Measurements from ENCODE around the gene KLHDC9. TPM values are rescaled to one million over a fixed set of nuclear protein-coding genes. Genes with fewer than 3 reads are reported as not detected.

The KLHDC9 gene
- total and polyA plus RNA-seq, 2 of the 8 experiments (the other 6 are each of a cell fraction or from before 2014, with no cell fraction given): 6.5 to 15.6 TPM

- no peaks in the 10 kb centered on the region for H3K9me3 ChIP-seq (ENCODE audit: insufficient read depth in 2 of 2, low read depth in 1 of 2, low read length in 1 of 2)
- H4K91ac ChIP-seq (replicated peaks; ENCODE audit: insufficient read length, low read length): no peak overlapping the region
- 43% methylated on average over 1 of the region's 1 CpG; no CpG with 5 or more reads in 1 of the 2 experiments for WGBS, 2 experiments (ENCODE audit: extremely low coverage in 1 of 2, insufficient coverage in 1 of 2, insufficient read length in 1 of 2, insufficient replicate concordance in 2 of 2, low coverage in 1 of 2, low lambda C conversion rate in 2 of 2, missing lambda C conversion rate in 1 of 2)
- no peak overlapping the region for H2BK5ac ChIP-seq (ENCODE audit: low read depth, low read length)
- H3K23ac ChIP-seq (ENCODE audit: insufficient read length): no peak overlapping the region
- H4K5ac ChIP-seq (ENCODE audit: insufficient read length, low read depth, low read length): no peak overlapping the region
- no peak overlapping the region for H3K56ac ChIP-seq (replicated peaks; ENCODE audit: insufficient read length, low read depth, low read length)
- H3K36me3 ChIP-seq (ENCODE audit: control insufficient read depth in 2 of 4, insufficient read depth in 4 of 4, low read length in 3 of 4): peaks cover 0 to 8% (median 1%) of the 10 kb centered on the region in 4 experiments; a peak in 2 of 8 replicates
- H3K4ac ChIP-seq (replicated peaks; ENCODE audit: insufficient read length, low read depth, low read length): no peak overlapping the region
- no peak overlapping the region for H2AFZ ChIP-seq (ENCODE audit: low read length)
- ChIA-PET POLR2A (ENCODE audit: partially characterized antibody) (interaction anchor here (0.9 to 5.3 kb wide), 5 partner anchors 22 to 50 kb away, joined by 3 to 32 read pairs (median 6); partner anchors contain the start of genes ARHGAP30, DEDD and USF1), CTCF (ENCODE audit: partially characterized antibody) (interaction anchor here (0.7 to 10.0 kb wide), 25 partner anchors 10 to 317 kb away, joined by 3 to 282 read pairs (median 5); partner anchors contain the start of genes ARHGAP30, F11R, NECTIN4 and NIT1)
- peaks cover 13% of the 10 kb centered on the region for H3K23me2 ChIP-seq (ENCODE audit: low read depth, low read length)
- H2BK20ac ChIP-seq (ENCODE audit: low read length): no peak overlapping the region
- no peak for FAIRE-seq
- H2AK5ac ChIP-seq (ENCODE audit: low read depth, low read length): no peak overlapping the region
- peaks cover 3% of the 10 kb centered on the region; the same call in 1 of the 2 replicates for H3K79me1 ChIP-seq (ENCODE audit: low read depth, low read length)
- no peak overlapping the region for H3K4me2 ChIP-seq (ENCODE audit: insufficient read depth in 1 of 2, low read depth in 2 of 2, low read length in 2 of 2)
- no peaks in the 10 kb centered on the region for H3K27me3 ChIP-seq (replicated peaks in 1 of 4; ENCODE audit: control insufficient read depth in 3 of 4, extremely low read depth in 1 of 4, insufficient read depth in 3 of 4, low read length in 3 of 4)
- H2BK120ac ChIP-seq (replicated peaks; ENCODE audit: low read depth, low read length): no peak overlapping the region
- H4K8ac ChIP-seq (ENCODE audit: extremely low read depth, insufficient read depth, low read length): no peak overlapping the region
- no peak overlapping the region for H2BK12ac ChIP-seq (ENCODE audit: low read depth, low read length)
- H3K4me3 ChIP-seq (ENCODE audit: extremely low read depth in 1 of 4, insufficient read depth in 2 of 4, low read depth in 3 of 4, low read length in 4 of 4): no peak overlapping the region
- H3K4me1 ChIP-seq (replicated peaks in 1 of 4; ENCODE audit: control insufficient read depth in 3 of 4, insufficient read depth in 4 of 4, low read length in 3 of 4): peaks cover 0 to 6% (median 0%) of the 10 kb centered on the region in 4 experiments; a peak in 2 of 7 replicates
- no peaks in the 10 kb centered on the region for H4K20me1 ChIP-seq (replicated peaks in 1 of 2; ENCODE audit: control insufficient read depth in 1 of 2, insufficient read depth in 2 of 2, low read length in 2 of 2)
- no peak overlapping the region for H2BK15ac ChIP-seq (ENCODE audit: low read length)
- no peak overlapping the region for H3K14ac ChIP-seq (ENCODE audit: insufficient read length)
- H3K27ac ChIP-seq (ENCODE audit: low read depth, low read length): no peak overlapping the region
- no peaks in the 10 kb centered on the region for H3K79me2 ChIP-seq (ENCODE audit: control insufficient read depth in 1 of 2, insufficient read depth in 2 of 2, low read length in 2 of 2)
- no peak for DNase-seq (ENCODE audit: low read depth in 1 of 2, low spot score in 2 of 2)
- H3K9ac ChIP-seq (replicated peaks in 1 of 4; ENCODE audit: extremely low read depth in 1 of 4, low read depth in 3 of 4, low read length in 3 of 4): no peak overlapping the region
- no peak overlapping the region for H3K18ac ChIP-seq (ENCODE audit: extremely low read depth, low read length)
- TF ChIP-seq TEAD4 (IDR thresholded peaks at IDR 0.05; ENCODE audit: low read depth, low read length) (no peak), E2F6 (IDR thresholded peaks at IDR 0.05) (no peak), FOSL1 (IDR thresholded peaks at IDR 0.05; ENCODE audit: insufficient read depth, low read depth, low read length) (no peak), GABPA (IDR thresholded peaks at IDR 0.05; ENCODE audit: borderline replicate concordance, insufficient read depth, low read length) (no peak), EP300 (IDR thresholded peaks at IDR 0.05; ENCODE audit: borderline replicate concordance in 1 of 2, low read depth in 2 of 2, low read length in 2 of 2) (no peak), POLR2A (IDR thresholded peaks at IDR 0.05; ENCODE audit: control extremely low read depth in 1 of 2, low read depth in 2 of 2, low read length in 2 of 2) (no peak), POLR2AphosphoS5 (IDR thresholded peaks at IDR 0.05; ENCODE audit: low read depth, low read length) (no peak), USF2 (IDR thresholded peaks at IDR 0.05; ENCODE audit: low read length) (no peak), POU5F1 (IDR thresholded peaks at IDR 0.05; ENCODE audit: low read depth, low read length) (no peak), JUN (IDR thresholded peaks at IDR 0.05; ENCODE audit: low read depth, low read length) (no peak), CBX8 (IDR thresholded peaks at IDR 0.05; ENCODE audit: borderline replicate concordance, low read depth, low read length) (no peak), RXRA (IDR thresholded peaks at IDR 0.05; ENCODE audit: insufficient read depth, low read depth, low read length) (no peak), CREB1 (IDR thresholded peaks at IDR 0.05) (no peak)
Observed at GRCh38 chr1:161096530-161096929, 1.6 kb upstream of the KLHDC9 start.
